ENCODE data around the gene MEGF11.

Gene MEGF11

GRCh38 chr15:66107070-66107469, 146.5 kb downstream of the MEGF11 start:
- no peak for DNase-seq

DNA sequence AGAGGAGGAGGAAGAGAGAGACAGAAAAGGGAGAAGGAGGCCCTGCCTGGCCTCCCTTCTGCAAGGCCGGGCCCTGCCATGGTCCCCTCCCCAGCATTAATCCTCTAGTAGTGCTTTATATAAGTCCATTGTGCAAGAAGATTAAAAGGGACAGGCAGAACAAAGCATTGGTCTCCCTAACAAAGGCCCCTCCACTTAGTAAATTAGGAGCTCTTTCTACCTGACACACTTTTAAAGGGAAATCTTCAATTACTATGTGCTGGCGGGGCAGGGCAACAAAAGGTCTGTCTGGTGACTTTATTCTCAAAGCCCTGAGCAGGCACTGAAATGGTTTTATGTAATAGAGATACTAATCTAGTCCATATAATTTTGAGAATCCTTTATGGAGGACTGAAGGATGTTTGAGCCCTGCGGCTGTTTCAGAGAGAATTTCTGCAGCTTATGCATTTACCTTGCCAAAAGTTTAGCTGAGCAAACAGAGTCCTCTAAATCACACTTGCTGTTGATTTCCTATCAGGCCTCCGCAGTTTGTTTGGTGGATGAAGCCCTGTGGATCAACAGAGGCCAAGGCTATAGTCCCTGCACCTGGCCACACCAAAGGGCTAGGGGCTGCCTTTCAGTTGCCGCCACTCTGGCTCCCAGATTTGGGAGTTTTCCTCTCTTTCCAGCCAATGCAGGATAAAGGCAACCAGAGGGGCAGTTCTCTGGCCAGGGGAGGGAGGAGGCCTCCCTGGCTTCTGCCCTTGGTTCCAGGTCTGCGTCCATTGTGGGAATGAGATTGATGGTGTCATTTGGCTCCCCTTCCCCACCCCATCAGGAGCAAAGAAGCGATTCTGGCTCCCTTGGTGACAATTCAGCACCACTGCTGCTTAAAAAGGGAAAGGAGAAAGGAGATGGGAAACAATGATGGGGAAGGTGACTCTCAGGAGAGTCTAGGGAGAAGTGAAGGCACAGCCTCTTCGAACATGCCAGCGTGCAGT, 148.0 kb downstream of the MEGF11 start:
- DNase-seq: no peak

DNA sequence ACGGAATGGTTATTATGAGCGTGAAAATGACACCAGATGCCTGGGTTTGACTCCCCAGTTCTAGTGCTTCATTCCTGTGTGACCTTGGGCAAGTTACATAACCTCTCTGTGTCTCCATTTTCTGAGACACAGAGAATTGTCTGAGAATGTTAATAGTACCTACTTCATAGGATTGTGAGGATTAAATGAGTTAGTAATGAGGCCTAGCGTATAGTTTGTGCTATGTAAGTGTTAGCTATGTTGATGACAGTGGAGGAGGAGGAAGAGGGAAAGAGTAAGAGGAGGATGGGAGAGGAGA, 150.3 kb downstream of the MEGF11 start:
- DNase-seq: no peak

GRCh38 chr15:66102563-66103292, 150.8 kb downstream of the MEGF11 start:
- no peak for DNase-seq

DNA sequence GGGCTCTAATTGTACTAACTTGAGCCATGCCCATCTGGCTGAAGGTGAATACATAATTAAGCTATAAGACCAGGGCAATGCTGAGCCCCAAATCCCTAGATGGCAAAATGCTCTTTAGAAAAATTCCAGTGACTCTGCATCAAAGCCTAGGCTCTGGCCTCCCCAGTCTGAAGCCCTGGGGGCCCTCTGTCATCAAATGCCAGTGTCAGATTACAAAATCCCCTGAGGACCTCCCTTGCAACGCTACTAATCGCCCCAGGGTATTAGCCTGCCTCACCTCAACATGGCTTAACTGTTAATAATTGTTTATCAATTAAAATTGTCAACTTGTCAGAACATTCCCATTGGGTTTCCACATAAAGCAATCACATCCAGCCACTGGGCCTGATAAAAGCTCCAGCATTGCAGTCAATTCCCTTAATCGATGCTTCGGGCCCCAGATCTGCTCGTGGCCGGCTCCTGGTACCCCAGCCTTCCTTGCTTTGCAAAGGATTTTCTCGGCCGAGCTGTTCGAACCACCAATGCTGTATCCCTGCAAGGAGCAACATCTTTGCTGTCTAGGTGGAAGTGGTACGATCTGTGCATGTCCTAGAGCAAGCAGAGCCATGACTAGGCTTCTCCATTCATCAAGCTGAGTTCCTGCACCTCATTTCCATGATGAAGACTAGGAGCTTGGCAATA, 151.7 kb downstream of the MEGF11 start:
- no peak for DNase-seq

DNA sequence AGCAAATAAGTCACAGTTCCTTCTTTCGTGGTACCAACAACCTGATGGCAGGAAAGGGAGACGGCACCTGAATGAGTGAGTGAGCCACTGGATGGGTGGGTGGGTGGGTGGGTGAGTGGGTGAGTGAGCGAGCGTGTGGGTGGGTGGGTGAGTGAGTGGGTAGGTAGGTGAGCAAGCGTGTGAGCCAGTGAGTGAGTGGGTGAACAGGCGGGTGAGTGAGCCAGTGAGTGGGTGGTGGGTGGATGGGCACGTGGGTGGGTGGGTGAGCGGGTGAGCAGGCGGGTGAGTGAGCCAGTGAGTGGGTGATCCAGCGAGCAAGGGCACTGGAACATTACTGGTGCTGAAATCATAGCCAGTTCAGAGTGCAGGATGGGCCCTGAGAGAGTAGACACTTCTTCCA, 152.8 kb downstream of the MEGF11 start:
- DNase-seq: no peak

GRCh38 chr15:66099950-66100671, 153.4 kb downstream of the MEGF11 start:
- DNase-seq: no peak

GRCh38 chr15:66098022-66098363, 155.6 kb downstream of the MEGF11 start:
- DNase-seq: no peak

DNA sequence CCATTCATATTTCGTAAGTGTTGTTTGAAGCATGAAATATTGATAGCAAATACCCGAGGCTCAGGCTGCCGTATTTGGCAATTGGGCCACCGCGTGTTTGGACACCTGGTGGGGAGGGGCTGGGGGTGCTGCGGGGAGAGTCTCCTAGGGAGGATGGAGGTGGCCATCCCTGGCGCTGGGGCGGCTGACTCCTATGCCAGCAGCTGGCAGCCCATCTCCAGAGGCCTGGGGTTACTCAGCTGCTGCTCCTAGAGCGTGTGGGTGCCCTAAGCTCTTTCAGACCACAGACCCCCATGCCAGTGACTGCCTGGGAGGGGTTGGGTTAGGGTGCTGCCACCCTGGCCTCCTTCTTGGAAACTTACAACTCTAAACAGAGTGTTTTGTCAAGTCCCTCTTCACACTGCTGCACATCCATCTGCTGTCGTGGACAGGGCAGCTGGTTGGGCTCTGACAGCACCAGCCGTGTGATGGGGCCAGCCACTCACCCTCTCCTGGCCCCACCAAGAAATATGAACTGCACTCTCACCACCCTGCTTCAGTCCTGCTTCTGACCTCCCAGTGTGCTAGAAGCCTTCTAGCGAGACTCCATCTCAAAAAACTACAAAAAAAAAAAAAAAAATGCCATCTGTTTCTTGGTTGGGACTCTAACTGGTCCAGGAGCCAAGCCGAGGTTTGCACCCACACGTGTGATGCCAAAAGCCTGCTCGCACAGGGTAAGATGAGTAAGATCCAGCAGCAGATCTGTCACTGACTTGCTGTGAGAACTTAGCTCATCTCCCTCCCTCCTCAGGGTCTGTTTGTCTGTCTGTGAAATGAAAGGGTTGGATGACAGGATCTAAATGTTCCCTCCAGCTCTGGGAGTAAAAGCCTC, 156.2 kb downstream of the MEGF11 start:
- no peak for DNase-seq

- DNase-seq: no peak
These were observed 156.9 kb downstream of the MEGF11 start for GRCh38 chr15:66096688-66097058.

- no peak for DNase-seq
These were observed 157.5 kb downstream of the MEGF11 start for GRCh38 chr15:66095871-66096687.

- no peak for DNase-seq
These were observed 159.2 kb downstream of the MEGF11 start for GRCh38 chr15:66094331-66094730.

GRCh38 chr15:66092053-66093016, 161.2 kb downstream of the MEGF11 start:
- DNase-seq: no peak

DNA sequence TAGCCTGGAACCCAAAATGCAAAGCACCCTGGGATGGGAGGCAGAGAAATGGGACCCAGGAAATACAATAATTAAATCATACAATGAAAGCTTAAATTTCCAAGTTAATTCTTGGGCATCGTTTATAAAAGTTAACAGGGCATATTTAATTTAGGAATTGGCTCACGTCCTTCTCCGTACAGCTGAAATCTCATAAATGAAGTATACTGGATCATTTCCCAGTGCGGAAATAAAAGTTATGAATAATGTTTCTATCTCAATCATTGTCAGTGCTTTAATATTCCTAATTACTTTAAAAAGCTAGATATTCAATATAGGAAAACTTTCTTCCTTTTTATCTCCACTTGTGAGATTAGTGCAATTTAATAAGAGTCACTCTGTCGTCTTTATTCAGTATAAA, 164.0 kb downstream of the MEGF11 start:
- DNase-seq: no peak

DNA sequence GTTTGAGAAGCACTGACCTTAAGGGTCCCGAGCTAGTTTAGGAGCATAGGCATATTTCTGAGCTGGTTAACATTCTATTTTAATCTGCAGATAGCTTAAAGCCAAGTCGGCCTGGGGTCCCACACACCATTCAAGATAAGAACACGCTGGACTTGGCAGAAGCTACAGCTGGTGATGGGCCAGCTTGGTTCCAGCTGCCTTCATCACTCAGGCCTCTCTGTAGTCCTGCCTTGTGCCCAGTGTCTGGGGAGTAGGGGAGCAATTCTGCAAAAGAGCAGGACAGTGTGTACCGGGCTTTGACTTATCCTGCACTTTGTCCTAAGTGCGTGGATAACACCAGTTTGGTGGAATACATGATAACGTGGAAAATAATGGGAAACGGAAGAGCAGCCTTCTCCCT, 164.5 kb downstream of the MEGF11 start:
- DNase-seq: no peak

DNA sequence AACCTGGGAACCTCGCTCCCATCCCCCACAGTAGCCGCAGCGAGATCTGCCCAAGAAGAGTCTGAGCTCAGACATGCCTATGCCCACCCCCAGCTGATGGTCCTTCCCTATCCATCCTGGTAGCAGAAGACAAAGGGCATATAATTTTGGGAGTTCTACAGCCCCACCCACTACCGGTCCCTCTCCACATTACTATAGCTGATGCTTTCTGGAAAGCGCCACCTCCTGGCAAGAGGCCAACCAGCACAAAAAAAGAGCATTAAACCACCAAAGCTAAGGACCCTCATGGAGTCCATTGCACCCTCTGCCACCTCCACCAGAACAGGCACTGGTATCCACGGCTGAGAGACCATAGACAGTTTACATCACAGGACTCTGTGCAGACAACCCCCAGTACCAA, 168.4 kb downstream of the MEGF11 start:
- no peak for DNase-seq

- DNase-seq: no peak
These were observed 168.8 kb downstream of the MEGF11 start for GRCh38 chr15:66084704-66085103.

GRCh38 chr15:66080717-66081398, 172.7 kb downstream of the MEGF11 start:
- no peak for DNase-seq

DNA sequence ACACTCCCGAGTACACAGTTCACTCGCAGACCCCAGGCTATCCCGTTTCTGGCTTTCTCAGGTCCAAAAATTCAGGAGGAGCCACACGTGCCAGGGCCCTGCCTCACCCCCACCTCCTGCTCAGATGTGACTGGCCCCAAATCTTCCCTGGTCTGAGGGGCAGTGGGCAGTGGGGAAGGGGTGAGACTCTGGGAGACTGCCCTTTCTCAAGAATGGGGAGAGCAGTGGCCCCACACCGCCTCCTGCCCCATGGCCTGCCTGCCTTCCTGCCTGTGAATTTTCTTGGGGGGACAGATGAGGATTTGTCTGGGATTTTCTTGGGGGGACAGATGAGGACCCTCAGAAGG, 174.6 kb downstream of the MEGF11 start:
- DNase-seq: no peak
